ENCODE data around the gene ITPR1.

DNA sequence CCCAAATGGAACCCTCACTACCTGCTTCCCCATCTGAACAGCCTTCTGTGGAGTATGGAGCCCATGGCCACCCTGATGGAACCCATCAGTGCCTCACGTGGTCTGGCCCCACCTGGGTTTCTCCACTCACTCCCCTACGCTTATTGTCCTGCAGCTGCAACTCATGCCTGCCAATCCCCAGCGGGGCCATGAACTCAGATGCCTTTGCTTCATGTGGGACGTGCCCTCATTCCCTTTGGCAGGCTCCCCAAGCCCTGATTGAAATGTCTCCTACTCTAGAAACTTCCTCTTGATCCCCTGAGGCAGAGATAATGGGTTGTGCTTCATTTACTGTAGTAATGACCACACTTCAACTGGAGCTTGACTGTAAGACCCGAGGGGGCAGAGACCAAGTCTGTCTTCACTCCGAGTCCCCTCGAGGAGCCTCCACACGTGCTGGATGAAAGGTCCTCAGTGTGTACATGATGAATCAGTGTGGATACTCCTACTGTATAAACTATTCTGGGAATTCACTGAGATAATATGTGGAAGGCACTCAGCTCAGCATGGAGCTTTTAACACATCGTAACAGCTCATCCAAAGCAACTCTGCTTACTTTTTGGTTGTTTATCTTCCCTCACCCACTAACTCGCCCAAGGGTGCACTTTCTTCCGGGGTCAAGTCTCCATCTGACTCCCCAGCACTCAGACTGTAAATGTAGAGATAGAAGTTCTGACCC lies 253.3 kb downstream of the ITPR1 start:
- TF ChIP-seq, protein P1, sequence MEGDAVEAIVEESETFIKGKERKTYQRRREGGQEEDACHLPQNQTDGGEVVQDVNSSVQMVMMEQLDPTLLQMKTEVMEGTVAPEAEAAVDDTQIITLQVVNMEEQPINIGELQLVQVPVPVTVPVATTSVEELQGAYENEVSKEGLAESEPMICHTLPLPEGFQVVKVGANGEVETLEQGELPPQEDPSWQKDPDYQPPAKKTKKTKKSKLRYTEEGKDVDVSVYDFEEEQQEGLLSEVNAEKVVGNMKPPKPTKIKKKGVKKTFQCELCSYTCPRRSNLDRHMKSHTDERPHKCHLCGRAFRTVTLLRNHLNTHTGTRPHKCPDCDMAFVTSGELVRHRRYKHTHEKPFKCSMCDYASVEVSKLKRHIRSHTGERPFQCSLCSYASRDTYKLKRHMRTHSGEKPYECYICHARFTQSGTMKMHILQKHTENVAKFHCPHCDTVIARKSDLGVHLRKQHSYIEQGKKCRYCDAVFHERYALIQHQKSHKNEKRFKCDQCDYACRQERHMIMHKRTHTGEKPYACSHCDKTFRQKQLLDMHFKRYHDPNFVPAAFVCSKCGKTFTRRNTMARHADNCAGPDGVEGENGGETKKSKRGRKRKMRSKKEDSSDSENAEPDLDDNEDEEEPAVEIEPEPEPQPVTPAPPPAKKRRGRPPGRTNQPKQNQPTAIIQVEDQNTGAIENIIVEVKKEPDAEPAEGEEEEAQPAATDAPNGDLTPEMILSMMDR (IDR thresholded peaks at IDR 0.05), result no peak
- TF ChIP-seq POLR2A (IDR thresholded peaks at IDR 0.05), result no peak
- TF ChIP-seq POLR2AphosphoS5 (IDR thresholded peaks at IDR 0.05), result no peak
- no peak for TF ChIP-seq EP300 (IDR thresholded peaks at IDR 0.05)
